GM21447 (cell line): ENCODE data around the gene ZFAND3.

Source experiments
- ATAC-seq: cut with Tn5 transposase; IDR thresholded peaks from one replicate; pipeline ENCODE4 v1.9.1; 2021; ENCODE audit not compliant: unreplicated experiment

Gene ZFAND3

GRCh38 chr6:38161754-38162492 lies 342.4 kb downstream of the ZFAND3 start:
- ATAC-seq = no peak

GRCh38 chr6:38162493-38163185 lies 343.1 kb downstream of the ZFAND3 start:
- ATAC-seq = no peak

DNA sequence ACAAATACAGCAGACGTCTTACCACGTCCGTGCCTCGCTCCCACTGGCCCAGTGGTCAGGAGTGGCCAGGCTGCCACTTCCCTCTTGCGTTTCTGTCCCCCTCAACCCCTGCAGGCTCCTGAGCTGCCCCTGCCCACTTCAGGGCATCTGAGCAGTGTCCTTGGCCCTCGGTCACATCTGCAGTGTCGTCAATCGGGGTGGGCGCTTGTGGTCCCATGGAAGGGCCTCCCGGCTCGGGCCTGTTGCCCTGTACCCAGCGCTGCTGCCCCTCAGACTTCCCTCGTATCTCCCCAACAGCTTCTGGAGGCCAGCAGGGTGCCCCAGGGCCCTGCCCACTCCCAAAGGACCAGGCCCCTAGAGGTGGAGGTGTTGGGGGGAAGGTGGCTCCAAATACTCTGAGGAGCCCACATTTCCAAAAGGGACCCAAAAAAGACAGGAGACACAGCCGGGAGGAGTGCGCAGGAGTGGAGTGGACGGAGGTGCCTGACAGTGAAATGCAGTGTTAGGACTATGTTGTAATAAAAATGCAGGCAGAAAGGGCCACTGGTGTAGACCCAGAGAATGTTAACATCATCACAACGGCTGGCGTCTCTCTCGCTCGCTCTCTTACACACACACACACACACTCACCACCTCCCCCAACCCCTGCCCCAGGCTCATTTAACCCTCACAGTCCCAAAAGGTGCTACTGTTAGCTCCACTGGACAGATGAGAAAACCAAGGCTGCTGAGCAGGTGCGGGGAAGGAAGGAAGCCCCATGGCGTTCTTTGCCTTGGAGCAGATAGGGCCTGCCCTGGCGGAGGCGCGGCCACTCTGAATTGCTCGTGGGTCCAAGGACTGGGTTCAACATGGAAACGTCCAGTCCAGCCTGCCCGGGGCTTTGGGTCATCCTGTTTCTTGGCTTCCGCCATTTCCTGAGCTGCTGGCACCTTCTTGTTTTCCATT lies 343.9 kb downstream of the ZFAND3 start:
- no peak for ATAC-seq

GRCh38 chr6:38164131-38164481 lies 344.6 kb downstream of the ZFAND3 start:
- no peak for ATAC-seq

GRCh38 chr6:38164671-38165108 lies 345.2 kb downstream of the ZFAND3 start:
- ATAC-seq = no peak

GRCh38 chr6:38166411-38167240 lies 347.1 kb downstream of the ZFAND3 start:
- ATAC-seq = no peak

DNA sequence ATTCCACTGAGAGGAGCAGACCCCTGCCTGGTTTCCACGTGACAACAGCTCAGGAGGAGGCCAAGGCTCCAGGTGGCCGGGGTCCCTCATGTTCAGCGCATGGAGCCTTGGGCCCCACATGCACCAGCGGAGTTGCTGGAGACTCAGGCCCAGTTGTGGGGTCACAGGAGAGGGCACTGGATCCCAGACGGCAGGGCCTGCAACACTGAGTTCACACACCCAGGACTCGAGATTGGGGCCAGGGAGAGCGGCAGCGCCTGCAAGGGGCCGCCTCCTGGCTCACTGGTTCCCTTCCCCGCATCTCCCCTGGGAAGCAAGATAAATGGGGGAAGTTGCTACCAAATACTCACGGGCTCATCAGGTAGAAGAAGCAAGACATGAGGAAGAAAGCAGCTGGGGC lies 348.1 kb downstream of the ZFAND3 start:
- ATAC-seq = no peak

DNA sequence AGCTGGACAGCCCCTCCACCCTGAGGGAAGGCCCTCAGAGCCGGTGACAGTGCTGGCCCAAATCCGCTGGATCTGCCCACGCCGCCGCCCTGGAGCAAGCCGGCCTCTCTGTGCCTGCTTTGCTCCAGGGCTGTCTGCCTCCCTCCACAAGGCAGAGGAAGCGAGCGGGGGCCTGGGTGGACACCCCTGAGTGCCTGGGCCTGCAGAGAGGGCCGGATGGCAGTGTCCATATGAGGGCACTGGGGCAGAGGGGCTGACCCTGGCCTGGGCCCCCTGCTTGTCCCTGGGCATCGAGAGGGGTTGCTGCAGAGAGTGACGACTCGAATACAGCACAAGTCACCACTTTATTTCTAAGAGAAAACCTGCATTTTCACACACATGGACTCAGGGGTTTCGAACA lies 348.6 kb downstream of the ZFAND3 start:
- ATAC-seq = no peak

DNA sequence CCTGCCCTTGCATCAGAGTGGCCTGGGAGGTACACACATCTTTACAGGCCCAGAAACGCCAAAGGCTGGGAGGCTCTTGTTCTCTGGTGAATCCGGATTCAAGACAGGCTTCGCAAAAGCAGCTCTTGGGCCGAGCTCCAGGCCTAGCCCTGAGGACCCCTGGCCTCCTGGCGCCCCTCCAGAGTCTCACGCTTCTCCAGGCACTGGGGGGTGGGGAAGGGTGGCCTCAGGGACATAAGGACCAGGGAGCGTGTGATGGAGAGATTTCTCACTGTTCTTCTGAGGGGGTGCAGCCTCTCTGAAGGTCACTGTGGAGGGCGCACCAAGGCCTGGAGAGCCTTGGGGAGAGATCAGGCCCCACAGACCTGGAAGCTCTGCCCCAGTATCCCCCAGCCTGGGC lies 349.2 kb downstream of the ZFAND3 start:
- no peak for ATAC-seq

DNA sequence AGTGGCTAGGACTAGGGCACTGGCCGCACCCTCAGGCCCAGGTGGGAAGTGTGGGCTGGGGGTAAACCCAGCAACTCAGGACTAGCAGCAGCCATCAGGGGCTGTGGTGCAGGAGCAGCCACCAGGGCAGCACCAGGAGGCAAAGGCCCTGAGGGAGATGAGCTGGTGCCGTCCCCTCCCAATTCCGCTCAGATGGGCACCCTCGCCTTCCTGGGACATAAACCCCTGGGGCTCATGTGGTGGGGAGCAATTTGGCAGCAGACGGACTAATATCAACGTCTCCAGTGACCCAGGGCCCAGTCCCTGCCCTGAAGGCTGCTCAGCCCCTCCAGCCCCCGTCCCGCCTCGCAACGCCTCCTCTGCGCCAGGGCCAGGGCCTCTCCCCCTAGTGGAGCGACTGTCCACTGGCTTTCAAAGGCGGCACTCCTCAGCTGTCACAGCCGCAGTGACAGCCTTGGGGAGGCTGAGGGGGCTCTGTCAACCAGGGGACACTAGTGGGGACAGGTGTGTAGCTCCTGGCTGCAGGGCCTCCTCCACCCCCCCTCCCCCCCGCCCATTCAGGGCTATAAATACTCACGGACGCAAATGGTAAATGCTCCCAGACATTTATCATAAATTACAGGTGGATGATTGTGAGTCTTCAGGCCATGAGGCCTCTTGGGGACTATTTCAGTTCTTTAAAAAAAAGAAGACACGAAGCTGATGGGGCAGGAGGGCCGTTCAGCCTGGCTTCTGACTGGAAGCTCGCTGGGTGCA lies 349.9 kb downstream of the ZFAND3 start:
- no peak for ATAC-seq

DNA sequence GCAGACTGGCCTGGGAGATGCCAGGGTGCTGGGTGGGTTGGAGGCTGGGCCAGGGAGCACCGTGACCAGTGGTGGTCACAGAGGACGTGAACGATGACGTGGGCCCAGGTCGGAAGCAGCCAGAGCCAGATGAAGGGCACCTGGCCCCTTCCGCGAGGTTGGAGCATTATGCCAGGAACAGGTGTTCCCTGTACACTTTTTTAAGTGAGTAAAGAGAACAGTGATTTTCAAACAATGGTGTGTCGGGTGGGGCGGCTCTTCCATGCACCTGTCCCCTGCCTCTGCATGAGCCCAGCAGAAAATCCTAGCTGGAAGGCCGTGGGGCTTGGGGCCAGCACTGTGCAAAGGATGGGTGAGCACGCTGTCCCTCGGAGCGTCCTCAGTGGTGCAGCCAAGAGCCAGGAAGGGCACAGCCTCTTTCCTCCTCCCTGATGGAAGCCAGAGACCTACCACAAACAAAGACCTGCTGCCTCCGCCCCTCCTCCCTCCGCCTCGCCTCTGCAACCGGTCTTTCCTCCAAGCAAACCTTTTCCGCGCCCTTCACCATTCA lies 350.5 kb downstream of the ZFAND3 start:
- ATAC-seq = no peak

DNA sequence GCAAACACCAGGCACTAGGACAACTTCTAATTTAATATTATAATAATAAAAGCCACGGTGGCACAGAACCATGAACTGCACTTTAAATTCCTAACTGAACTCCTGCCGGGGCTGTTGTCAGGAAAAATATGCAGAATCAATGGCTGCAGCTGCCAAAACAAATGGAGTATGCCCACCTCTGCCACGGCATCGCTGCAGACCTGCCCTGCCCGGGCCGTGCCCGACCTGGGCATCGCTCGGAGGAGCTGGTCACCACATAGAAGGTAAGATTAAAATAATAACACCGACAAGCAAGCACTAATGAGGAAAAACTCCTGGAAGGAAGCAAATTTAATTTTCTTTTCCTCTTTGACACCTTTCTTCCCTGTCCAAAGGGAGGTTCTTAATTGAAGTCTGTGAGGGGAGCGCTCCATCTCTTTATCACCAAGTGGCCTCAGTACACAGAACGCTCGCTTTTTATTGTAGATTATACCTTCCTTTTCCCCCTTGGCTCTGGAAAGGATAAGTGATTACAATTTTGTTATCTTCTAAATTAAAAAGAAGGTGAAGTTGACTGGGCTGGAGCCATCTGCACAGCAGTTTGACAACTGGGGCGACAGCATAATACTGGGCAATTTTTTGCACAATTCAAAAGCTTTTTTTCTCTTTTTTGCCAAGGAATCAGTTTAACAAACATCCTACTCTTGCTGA lies 351.3 kb downstream of the ZFAND3 start:
- no peak for ATAC-seq

DNA sequence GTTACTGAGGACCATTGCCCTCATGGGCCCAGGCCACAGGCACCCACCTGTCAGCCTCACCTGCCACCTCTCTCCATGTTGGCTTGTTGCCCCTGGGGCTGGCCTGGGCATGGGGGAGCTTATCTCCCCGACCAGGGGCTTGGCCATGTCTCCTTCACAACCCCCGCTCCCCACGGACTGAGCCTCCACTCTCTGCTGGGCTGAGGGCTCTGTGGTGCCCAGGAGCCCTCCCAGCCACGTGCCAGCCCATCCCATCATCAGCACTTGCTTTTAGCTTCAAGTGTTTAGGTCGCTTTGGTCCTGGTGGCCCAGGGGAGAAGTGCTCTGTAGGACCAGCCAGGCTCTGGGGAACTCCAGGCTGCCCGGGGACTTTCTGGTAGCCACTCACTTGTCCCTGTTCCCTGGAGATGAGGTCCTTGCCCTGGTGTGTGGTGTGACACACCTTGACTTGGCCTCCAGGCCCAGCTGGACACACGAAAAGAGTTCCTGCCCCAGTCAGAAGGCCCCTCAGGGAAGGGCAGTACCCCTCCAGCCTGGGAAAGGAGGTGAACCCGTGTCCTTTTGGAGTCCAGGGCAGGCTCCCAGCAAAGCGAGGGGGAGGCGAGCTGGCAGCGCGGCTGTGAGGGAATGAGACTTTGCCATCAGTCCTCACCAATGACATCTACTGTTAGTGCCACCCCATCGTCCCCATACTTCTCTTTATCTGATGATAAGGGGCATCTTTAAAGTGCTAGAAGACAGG lies 352.6 kb downstream of the ZFAND3 start:
- no peak for ATAC-seq

GRCh38 chr6:38172739-38173410 lies 353.3 kb downstream of the ZFAND3 start:
- ATAC-seq = no peak

- ATAC-seq = no peak
Observed at GRCh38 chr6:38173909-38174308, 354.4 kb downstream of the ZFAND3 start.

DNA sequence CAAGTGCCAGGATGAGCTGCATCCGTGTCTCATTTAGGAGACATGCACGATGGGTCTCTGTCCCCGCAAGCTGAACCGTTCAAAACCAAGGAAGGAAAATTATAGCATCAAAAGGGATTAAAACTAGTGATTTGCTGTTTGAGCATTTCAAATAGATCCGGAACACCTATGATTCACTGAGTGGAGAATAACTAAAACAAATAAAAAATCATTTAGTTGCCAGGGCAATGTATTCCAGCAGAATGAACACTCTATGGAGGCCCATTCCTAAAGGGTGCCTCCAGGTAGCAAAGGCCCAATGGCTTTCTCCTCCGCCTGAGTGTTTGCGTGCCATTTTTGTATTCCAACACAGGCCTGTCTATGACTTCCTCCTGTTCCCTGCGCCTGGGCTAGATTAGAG lies 354.8 kb downstream of the ZFAND3 start:
- no peak for ATAC-seq

DNA sequence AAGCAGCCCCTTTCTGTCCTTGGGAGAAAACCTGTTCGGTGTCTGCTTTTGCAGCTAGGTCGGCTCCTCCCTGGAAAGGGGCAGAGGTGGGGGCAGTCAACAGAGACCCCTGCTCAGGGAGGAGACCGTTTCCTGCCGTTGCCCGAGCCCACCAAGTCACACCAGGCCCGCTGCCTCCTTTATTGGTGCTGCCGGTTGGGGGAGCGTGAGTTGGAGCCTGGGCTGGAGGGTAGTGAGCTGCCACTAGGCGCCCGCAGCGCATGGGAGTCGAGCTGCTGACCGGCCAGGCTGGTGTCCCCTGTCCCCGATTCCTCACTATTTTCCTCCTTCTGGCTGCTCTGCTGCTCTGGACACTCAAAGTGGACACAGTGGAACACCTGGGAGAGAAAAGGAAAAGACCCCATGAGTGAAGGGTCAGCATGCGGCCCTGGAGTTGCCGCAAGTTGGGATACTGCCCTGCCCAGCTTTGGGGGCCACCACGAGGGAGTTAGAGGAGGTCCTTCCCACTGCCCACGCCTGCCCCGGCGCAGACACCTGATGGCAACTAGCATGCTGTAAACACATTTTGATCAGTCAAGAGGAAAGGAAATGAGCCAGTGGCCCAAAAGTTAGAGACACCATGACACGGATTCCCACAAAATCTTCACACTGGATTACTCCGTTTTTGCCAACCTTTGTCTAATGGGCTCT lies 355.4 kb downstream of the ZFAND3 start:
- ATAC-seq = no peak
